GM12878 (cell line): ENCODE data around the gene TBC1D30. TPM values are rescaled to one million over a fixed set of nuclear protein-coding genes. Genes with fewer than 3 reads are reported as not detected.

Source experiments
- ATAC-seq: fragments of 200-7000 bp; cut with Tn5 transposase; 3 replicates; pipeline ENCODE4 v1.9.1; 2020; ENCODE audit warnings: mild to moderate bottlenecking, moderate library complexity
- BruUV-seq: library from RNA; stranded (reverse); fragments of 400-500 nt; replicated peaks from 2 replicates; lab custom pipeline; 2021; lab: Mats Ljungman, UMichigan
- CTCF ChIA-PET: fragments of 300-600 bp; sonication (Branson Sonifier 250); formaldehyde crosslinking; extraction: SDS; loops from one replicate; lab custom pipeline; 2021; ENCODE audit warnings: inconsistent platforms; lab: Yijun Ruan, JAX
- POLR2A ChIA-PET: fragments of 350-600 bp; formaldehyde crosslinking; extraction: SDS; loops from one replicate; lab custom pipeline; 2021; ENCODE audit warnings: inconsistent platforms; lab: Charles Lee
- RAD21 ChIA-PET: fragments of 300-600 bp; sonication (Branson Sonifier 250); formaldehyde crosslinking; loops from one replicate; lab custom pipeline; 2023; ENCODE audit warnings: antibody characterized with exemption; ENCODE audit not compliant: unreplicated experiment; lab: Charles Lee
- SMC1A ChIA-PET: fragments of 300-600 bp; sonication (Branson Sonifier 250); formaldehyde crosslinking; loops from one replicate; lab custom pipeline; 2023; ENCODE audit not compliant: unreplicated experiment, uncharacterized antibody; lab: Charles Lee
- DNase-seq: peaks from one replicate; pipeline ENCODE4 v3.0.0-alpha.2; 2011; ENCODE audit warnings: low read depth, low spot score
- FAIRE-seq: peaks from 3 replicates; lab custom pipeline; 2011; peaks lifted over from hg19 to GRCh38; lab: Jason Lieb, UNC
- H2AFZ ChIP-seq: 2 replicates; pipeline ENCODE4 v1.6.0; 2011; ENCODE audit warnings: low read depth, low read length, control low read depth; ENCODE audit not compliant: control insufficient read depth
- H3K27ac ChIP-seq: 2 replicates; pipeline ENCODE4 v1.5.1; 2011; ENCODE audit warnings: control low read depth; ENCODE audit not compliant: control insufficient read depth, insufficient read depth
- H3K27me3 ChIP-seq, 2 experiments: replicated peaks in 1 of 2; 2 replicates each; pipeline versions ENCODE4 v1.6.0 to v1.6.1; 2011; ENCODE audit warnings: low read length in 1 of 2; ENCODE audit not compliant: control insufficient read depth in 2 of 2, insufficient read depth in 2 of 2
- H3K36me3 ChIP-seq, 2 experiments: 2 replicates each; pipeline ENCODE4 v1.5.1; 2011; ENCODE audit warnings: low read length in 1 of 2; ENCODE audit not compliant: control insufficient read depth in 2 of 2, insufficient read depth in 2 of 2
- H3K4me1 ChIP-seq: 2 replicates; pipeline ENCODE4 v1.6.1; 2011; ENCODE audit warnings: mild to moderate bottlenecking, low read length, moderate library complexity, mixed read lengths; ENCODE audit not compliant: control insufficient read depth, insufficient read depth
- H3K4me2 ChIP-seq: 2 replicates; pipeline ENCODE4 v1.6.0; 2011; ENCODE audit warnings: control low read depth; ENCODE audit not compliant: control insufficient read depth, insufficient read depth
- H3K4me3 ChIP-seq: fragments of 200-600 bp; sonication (generic); 2 replicates; pipeline ENCODE4 v1.5.1; 2016
- H3K79me2 ChIP-seq: 2 replicates; pipeline ENCODE4 v1.6.0; 2011; ENCODE audit warnings: low read length; ENCODE audit not compliant: control insufficient read depth, insufficient read depth
- H3K9ac ChIP-seq: 2 replicates; pipeline ENCODE4 v1.8.0; 2011; ENCODE audit warnings: low read length, control low read depth, mixed read lengths; ENCODE audit not compliant: control insufficient read depth, insufficient read depth
- H3K9me3 ChIP-seq: replicated peaks from 3 replicates; pipeline ENCODE4 v1.5.1; 2011; ENCODE audit warnings: mild to moderate bottlenecking, low read length; ENCODE audit not compliant: control insufficient read depth, insufficient read depth
- H4K20me1 ChIP-seq: 2 replicates; pipeline ENCODE4 v1.6.0; 2011; ENCODE audit not compliant: control insufficient read depth, insufficient read depth
- BMI1 ChIP-seq: fragments of 450-650 bp; IDR thresholded peaks from 2 replicates; pipeline ENCODE4 v1.6.1; 2016; ENCODE audit warnings: mild to moderate bottlenecking, moderate library complexity, borderline replicate concordance
- HDAC6 ChIP-seq: fragments of 200-600 bp; sonication (generic); IDR thresholded peaks from one replicate; pipeline ENCODE4 v1.8.0; 2017; ENCODE audit warnings: antibody characterized with exemption; ENCODE audit not compliant: unreplicated experiment
- SREBF1 ChIP-seq: IDR thresholded peaks from 2 replicates; pipeline ENCODE4 v1.6.1; 2012; ENCODE audit warnings: mild to moderate bottlenecking, low read length
- ZNF274 ChIP-seq: IDR thresholded peaks from one replicate; pipeline ENCODE4 v1.8.0; 2011; ENCODE audit not compliant: insufficient read length, insufficient read depth
- WGBS: methylation state at CpG from one replicate; pipeline ENCODE4 v1.1.6; 2016; ENCODE audit warnings: low lambda C conversion rate; ENCODE audit not compliant: insufficient replicate concordance, insufficient coverage; ENCODE audit errors: missing lambda C conversion rate; 5-methylcytosine and 5-hydroxymethylcytosine counted together
- in situ Hi-C: fragments of 300-500 bp; cut with MboI; formaldehyde crosslinking; loops from 9 replicates; pipeline ENCODE4 v1.14.3; 2018; ENCODE audit warnings: mixed read lengths
- intact Hi-C: fragments of 100-400 bp; cut with micrococcal nuclease; formaldehyde crosslinking; loops from one replicate; pipeline ENCODE4 v1.14.2; 2022; ENCODE audit not compliant: unreplicated experiment
- polyA plus RNA-seq, 11 experiments: library from polyadenylated mRNA; depleted of rRNA in 4 of 11; unstranded in 6 of 11; stranded (reverse) in 5 of 11; fragments of >200 nt; fragmentation: Nextera tagmentation in 4 of 11; fragmentation: Illumina TruSeq in 1 of 11; extraction: Ambion mirVana in 4 of 11; extraction: Trizol in 1 of 11; gene quantifications; 1 replicate in 1 of 11; 2 replicates in 10 of 11; pipeline versions ENCODE4 v1.2.1 to v1.2.3, GENCODE V29; 2011 to 2016; ENCODE audit warnings: inconsistent platforms in 2 of 11, missing spikeins in 2 of 11, low read depth in 1 of 11
- total RNA-seq, 4 experiments: library from RNA; depleted of rRNA in 3 of 4; stranded (reverse); fragments of >200 nt in 3 of 4; fragmentation: Illumina TruSeq in 1 of 4; extraction: Trizol in 1 of 4; gene quantifications; 2 replicates each; pipeline versions ENCODE4 v1.2.1 to v1.2.3, GENCODE V29; 2013 to 2021

TBC1D30 gene
- total and polyA plus RNA-seq, 10 of the 15 experiments (the other 5 are each of a cell fraction or from before 2014, with no cell fraction given): 1.2 to 23.3 (median 11.1) TPM

- RAD21 ChIA-PET: interaction anchor here (1.2 to 1.7 kb wide), 3 partner anchors 8 to 77 kb away, joined by 3 to 5 read pairs (median 4); no protein-coding TSS in a partner anchor
- H3K4me3 ChIP-seq: no peak overlapping the region
- in situ Hi-C loops: no loop called here
- intact Hi-C loops: no loop called here
- H3K9me3 ChIP-seq: no peaks in the 10 kb centered on the region
- no peak overlapping the region; the same call in 1 of the 2 replicates for H2AFZ ChIP-seq
- TF ChIP-seq BMI1 (no peak), SREBF1 (no peak)
- no peaks in the 10 kb centered on the region; a peak in 1 of 4 replicates for H3K27me3 ChIP-seq
- H3K4me2 ChIP-seq: no peak overlapping the region
- DNase-seq (no peak), FAIRE-seq (no peak), ATAC-seq (no peak)
- no peak overlapping the region for H3K9ac ChIP-seq
- no peaks in the 10 kb centered on the region for H3K36me3 ChIP-seq
- no peak overlapping the region for H3K27ac ChIP-seq
- CTCF ChIA-PET: interaction anchor here (1.0 to 4.4 kb wide), 4 partner anchors 12 to 57 kb away, joined by 3 to 32 read pairs (median 3); no protein-coding TSS in a partner anchor
- H3K79me2 ChIP-seq: no peaks in the 10 kb centered on the region
- no TSS peak for BruUV-seq
- peaks cover 4% of the 10 kb centered on the region; the same call in 1 of the 2 replicates for H3K4me1 ChIP-seq
- POLR2A ChIA-PET: interaction anchor here (1.3 to 1.5 kb wide), 2 partner anchors 14 to 17 kb away, joined by 4 read pairs; no protein-coding TSS in a partner anchor
- H4K20me1 ChIP-seq: no peaks in the 10 kb centered on the region
- 75% methylated on average over 3 of the region's 3 CpGs for WGBS
- SMC1A ChIA-PET: interaction anchor here (0.9 to 2.4 kb wide), 9 partner anchors 12 to 77 kb away, joined by 3 to 8 read pairs (median 4); no protein-coding TSS in a partner anchor
These were observed 10.7 kb upstream of the TBC1D30 start for GRCh38 chr12:64813723-64814122.

DNA sequence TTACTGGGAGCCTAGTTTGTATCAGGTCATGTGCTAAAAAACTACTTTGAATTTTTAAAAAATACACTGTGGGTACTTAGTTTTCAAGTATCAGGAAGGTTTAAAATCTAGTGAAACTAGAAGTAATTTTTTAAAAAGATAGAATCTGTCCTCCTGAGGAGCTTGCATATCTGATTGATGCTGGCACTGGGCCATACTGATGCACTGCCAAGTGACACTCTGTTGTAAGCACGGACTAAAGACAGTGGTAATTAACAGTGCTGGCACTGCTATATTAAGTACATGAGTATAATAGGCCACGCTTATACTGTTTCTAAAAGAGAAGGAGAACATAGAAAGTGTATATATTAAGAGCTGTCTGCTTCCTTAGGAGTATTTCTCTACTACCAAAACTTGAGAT is 10.0 kb upstream of the TBC1D30 start:
- 23% methylated on average over 2 of the region's 2 CpGs for WGBS
- Histone ChIP-seq H3K9ac (no peak overlapping the region), H3K4me3 (no peak overlapping the region), H3K4me1 (peaks cover 4% of the 10 kb centered on the region; the same call in 1 of the 2 replicates), H3K27ac (no peak overlapping the region), H3K79me2 (no peaks in the 10 kb centered on the region), H3K4me2 (no peak overlapping the region), H4K20me1 (no peaks in the 10 kb centered on the region), H3K27me3 (no peaks in the 10 kb centered on the region; a peak in 1 of 4 replicates), H3K9me3 (no peaks in the 10 kb centered on the region), H3K36me3 (no peaks in the 10 kb centered on the region), H2AFZ (peak overlapping the region; percentile 11)
- ChIA-PET POLR2A (interaction anchor here (1.5 kb wide), 1 partner anchor 16 kb away, joined by 4 read pairs; no protein-coding TSS in a partner anchor), CTCF (interaction anchor here (1.0 to 4.4 kb wide), 3 partner anchors 13 to 418 kb away, joined by 3 to 32 read pairs (median 3); no protein-coding TSS in a partner anchor), SMC1A (interaction anchor here (0.8 to 2.4 kb wide), 10 partner anchors 12 to 79 kb away, joined by 3 to 8 read pairs (median 4); no protein-coding TSS in a partner anchor), RAD21 (interaction anchor here (1.2 to 1.7 kb wide), 6 partner anchors 8 to 77 kb away, joined by 3 to 6 read pairs (median 4); no protein-coding TSS in a partner anchor)
- ATAC-seq (peak; percentile 14; the same call in 1 of the 3 replicates), FAIRE-seq (no peak), DNase-seq (no peak)
- no TSS peak for BruUV-seq
- intact Hi-C loops (no loop called here), in situ Hi-C loops (no loop called here)
- TF ChIP-seq HDAC6 (no peak), ZNF274 (no peak)
